A549 (cell line): ENCODE data around the gene CLHC1.

ENCODE experiments used
- POLR2A ChIP-seq: IDR thresholded peaks from 2 replicates; pipeline ENCODE4 v1.6.1; 2012; ENCODE audit warnings: mild to moderate bottlenecking, low read length
- TF ChIP-seq, protein P1 (sequence below): fragments of >200 bp; sonication (Bioruptor Twin); formaldehyde crosslinking; IDR thresholded peaks from 3 replicates; pipeline ENCODE4 v1.5.1; 2016

DNA sequence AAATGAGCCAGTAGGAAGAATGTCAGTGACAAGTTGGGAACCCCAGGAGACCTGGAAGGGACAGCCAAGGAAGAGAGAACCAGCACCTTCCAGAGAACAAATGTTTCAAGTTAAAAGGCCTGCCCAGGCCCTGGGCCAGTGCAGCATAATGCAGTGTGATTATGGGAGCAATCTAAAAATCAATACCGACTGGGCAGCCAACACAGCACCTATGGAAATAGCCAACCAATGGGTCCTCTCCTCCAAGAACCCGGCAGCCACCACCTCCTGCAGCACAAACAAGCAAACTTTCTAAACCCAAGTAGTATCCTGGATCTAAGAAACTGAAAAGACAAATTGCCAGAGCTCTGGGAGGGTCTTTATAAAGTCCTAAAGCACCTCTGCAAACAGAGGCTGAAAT is 71.7 kb downstream of the CLHC1 start:
- TF ChIP-seq, protein P1, sequence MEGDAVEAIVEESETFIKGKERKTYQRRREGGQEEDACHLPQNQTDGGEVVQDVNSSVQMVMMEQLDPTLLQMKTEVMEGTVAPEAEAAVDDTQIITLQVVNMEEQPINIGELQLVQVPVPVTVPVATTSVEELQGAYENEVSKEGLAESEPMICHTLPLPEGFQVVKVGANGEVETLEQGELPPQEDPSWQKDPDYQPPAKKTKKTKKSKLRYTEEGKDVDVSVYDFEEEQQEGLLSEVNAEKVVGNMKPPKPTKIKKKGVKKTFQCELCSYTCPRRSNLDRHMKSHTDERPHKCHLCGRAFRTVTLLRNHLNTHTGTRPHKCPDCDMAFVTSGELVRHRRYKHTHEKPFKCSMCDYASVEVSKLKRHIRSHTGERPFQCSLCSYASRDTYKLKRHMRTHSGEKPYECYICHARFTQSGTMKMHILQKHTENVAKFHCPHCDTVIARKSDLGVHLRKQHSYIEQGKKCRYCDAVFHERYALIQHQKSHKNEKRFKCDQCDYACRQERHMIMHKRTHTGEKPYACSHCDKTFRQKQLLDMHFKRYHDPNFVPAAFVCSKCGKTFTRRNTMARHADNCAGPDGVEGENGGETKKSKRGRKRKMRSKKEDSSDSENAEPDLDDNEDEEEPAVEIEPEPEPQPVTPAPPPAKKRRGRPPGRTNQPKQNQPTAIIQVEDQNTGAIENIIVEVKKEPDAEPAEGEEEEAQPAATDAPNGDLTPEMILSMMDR = no peak
- no peak for TF ChIP-seq POLR2A
